Prostate gland (tissue), 2 donors: ENCODE measurements around the gene MAP7D1. TPM values are rescaled to one million over a fixed set of nuclear protein-coding genes. Genes with fewer than 3 reads are reported as not detected.

Source experiments
- DNase-seq: peaks from one replicate; pipeline ENCODE4 v3.0.0-alpha.2; 2019; ENCODE audit warnings: low spot score
- H3K27ac ChIP-seq, 2 donors: fragments of 200-600 bp; sonication (generic); 2 replicates each; pipeline ENCODE4 v1.5.1; 2017 to 2019
- H3K27me3 ChIP-seq: fragments of 200-600 bp; sonication (generic); replicated peaks from 2 replicates; pipeline ENCODE4 v1.5.1; 2019; ENCODE audit not compliant: insufficient read depth
- H3K36me3 ChIP-seq, 2 donors: fragments of 200-600 bp; sonication (generic); 1 replicate in 1 of 2; 2 replicates in 1 of 2; pipeline versions ENCODE4 v1.5.1 to v1.8.1; 2017 to 2019
- H3K4me1 ChIP-seq: fragments of 200-600 bp; sonication (generic); replicated peaks from 2 replicates; pipeline ENCODE4 v1.5.1; 2019
- H3K4me3 ChIP-seq, 2 donors: fragments of 200-600 bp; sonication (generic); 2 replicates each; pipeline ENCODE4 v1.5.1; 2017 to 2019
- H3K9me3 ChIP-seq: fragments of 200-600 bp; sonication (generic); 2 replicates; pipeline ENCODE4 v1.5.1; 2017
- POLR2A ChIP-seq: fragments of 450-650 bp; IDR thresholded peaks from one replicate; pipeline ENCODE4 v1.6.1; 2016; ENCODE audit warnings: antibody characterized with exemption, mild to moderate bottlenecking
- POLR2AphosphoS5 ChIP-seq: sonication (generic); formaldehyde crosslinking; IDR thresholded peaks from one replicate; pipeline ENCODE4 v1.6.1; 2017; ENCODE audit warnings: antibody characterized with exemption
- WGBS: methylation state at CpG from one replicate; pipeline ENCODE4 v1.1.5; 2018; 5-methylcytosine and 5-hydroxymethylcytosine counted together
- intact Hi-C: fragments of 100-400 bp; cut with DNase I; formaldehyde crosslinking; loops from one replicate; pipeline ENCODE4 v1.14.2; 2022
- total RNA-seq, 2 donors: library from RNA; depleted of rRNA; stranded (reverse); fragments of >200 nt; gene quantifications; one replicate each; pipeline ENCODE4 v1.1.0, GENCODE V29; 2016
- TF ChIP-seq, protein P1 (sequence below), 4 experiments: fragments of 200-600 bp in 2 of 4; fragments of 450-650 bp in 2 of 4; sonication (generic) in 2 of 4; IDR thresholded peaks; 1 replicate in 3 of 4; 2 replicates in 1 of 4; pipeline ENCODE4 v1.5.1; 2016 to 2019; ENCODE audit warnings: antibody characterized with exemption in 4 of 4, mild to moderate bottlenecking in 2 of 4, moderate library complexity in 2 of 4

Gene MAP7D1
- total RNA-seq, 2 donors from 2014 or later: 97.3 to 132 TPM

DNA sequence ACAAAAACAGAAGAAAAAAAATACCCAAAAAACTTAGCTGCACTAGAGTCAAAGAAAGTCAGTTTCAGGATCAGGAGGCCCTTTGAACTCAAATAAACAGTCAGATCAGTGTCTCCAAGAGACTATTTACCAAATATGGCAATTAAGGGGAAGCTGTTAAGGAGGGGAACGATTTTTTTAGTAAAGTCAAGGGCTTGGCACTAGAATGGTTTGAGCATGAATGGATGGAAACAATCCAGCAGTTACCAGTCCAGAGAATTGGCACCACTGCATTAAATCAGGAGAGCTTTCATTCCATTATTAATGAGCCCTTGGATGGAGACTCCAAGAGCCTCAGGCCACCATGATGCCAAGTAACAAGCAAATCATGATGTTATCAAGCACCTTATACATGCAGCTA lies 13.8 kb upstream of the MAP7D1 start:
- TF ChIP-seq, protein P1, sequence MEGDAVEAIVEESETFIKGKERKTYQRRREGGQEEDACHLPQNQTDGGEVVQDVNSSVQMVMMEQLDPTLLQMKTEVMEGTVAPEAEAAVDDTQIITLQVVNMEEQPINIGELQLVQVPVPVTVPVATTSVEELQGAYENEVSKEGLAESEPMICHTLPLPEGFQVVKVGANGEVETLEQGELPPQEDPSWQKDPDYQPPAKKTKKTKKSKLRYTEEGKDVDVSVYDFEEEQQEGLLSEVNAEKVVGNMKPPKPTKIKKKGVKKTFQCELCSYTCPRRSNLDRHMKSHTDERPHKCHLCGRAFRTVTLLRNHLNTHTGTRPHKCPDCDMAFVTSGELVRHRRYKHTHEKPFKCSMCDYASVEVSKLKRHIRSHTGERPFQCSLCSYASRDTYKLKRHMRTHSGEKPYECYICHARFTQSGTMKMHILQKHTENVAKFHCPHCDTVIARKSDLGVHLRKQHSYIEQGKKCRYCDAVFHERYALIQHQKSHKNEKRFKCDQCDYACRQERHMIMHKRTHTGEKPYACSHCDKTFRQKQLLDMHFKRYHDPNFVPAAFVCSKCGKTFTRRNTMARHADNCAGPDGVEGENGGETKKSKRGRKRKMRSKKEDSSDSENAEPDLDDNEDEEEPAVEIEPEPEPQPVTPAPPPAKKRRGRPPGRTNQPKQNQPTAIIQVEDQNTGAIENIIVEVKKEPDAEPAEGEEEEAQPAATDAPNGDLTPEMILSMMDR (IDR thresholded peaks at IDR 0.05): no peak
- no peak for TF ChIP-seq POLR2AphosphoS5
- TF ChIP-seq POLR2A: no peak
- WGBS: 6% methylated on average over 1 of the region's 1 CpG
- H3K4me3 ChIP-seq: no peak overlapping the region
- H3K9me3 ChIP-seq: no peaks in the 10 kb centered on the region
- H3K27ac ChIP-seq: no peak overlapping the region
- no peak for DNase-seq
- H3K27me3 ChIP-seq: no peaks in the 10 kb centered on the region
- no peaks in the 10 kb centered on the region for H3K36me3 ChIP-seq
- no peaks in the 10 kb centered on the region for H3K4me1 ChIP-seq
- intact Hi-C loops: loop anchor here (10.0 kb wide), 1 partner anchor 283 kb away; no protein-coding TSS in a partner anchor

DNA sequence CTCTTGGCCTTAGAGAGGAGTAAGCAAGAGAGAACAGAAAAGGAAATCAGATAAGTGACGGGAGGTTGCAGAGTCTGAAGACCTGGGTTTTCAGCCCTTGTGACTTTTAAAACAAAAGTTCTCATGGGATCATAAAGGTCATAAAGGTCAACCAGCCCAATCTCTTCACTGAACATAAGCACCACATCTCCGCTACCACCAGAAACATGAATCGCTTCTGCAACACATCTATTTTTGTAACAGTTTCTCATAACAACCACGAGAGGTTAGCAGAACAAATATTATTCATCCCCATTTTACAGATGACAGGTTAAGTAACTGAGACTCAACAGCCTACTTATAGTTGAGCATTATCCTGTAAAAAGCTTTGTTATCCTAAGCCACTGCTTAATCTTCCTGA lies 12.5 kb upstream of the MAP7D1 start:
- H3K9me3 ChIP-seq: no peaks in the 10 kb centered on the region
- no peaks in the 10 kb centered on the region for H3K36me3 ChIP-seq
- H3K27ac ChIP-seq: no peak overlapping the region
- intact Hi-C loops: loop anchor here (10.0 kb wide), 1 partner anchor 281 kb away; no protein-coding TSS in a partner anchor
- H3K4me1 ChIP-seq: peaks cover 7% of the 10 kb centered on the region
- no peak for DNase-seq
- no peak overlapping the region for H3K4me3 ChIP-seq
- no peak for TF ChIP-seq POLR2A
- TF ChIP-seq POLR2AphosphoS5: no peak
- TF ChIP-seq, protein P1 (IDR thresholded peaks at IDR 0.05): no peak
- H3K27me3 ChIP-seq: no peaks in the 10 kb centered on the region
- WGBS: 88% methylated on average over 4 of the region's 4 CpGs

DNA sequence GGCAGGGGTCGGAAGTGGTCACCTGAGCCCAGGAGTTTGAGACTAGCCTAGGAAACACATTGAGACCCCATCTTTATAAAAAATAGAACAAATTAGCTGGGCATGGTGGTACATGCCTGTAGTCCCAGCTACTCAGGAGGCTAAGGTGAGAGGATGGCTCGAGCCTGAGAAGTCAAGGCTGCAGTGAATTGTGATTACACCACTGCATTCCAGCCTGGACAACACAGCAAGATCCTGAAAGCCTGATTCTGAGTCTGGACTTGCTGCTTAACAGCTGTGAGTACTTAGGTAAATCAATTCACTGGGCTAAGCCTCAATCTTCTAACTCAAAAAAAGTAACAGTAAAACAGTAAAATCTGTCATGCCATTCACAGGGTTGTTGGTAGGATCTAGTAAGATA lies 11.5 kb upstream of the MAP7D1 start:
- intact Hi-C loops: loop anchor here (10.0 kb wide), 1 partner anchor 280 kb away; no protein-coding TSS in a partner anchor
- no peaks in the 10 kb centered on the region for H3K27me3 ChIP-seq
- no peaks in the 10 kb centered on the region for H3K36me3 ChIP-seq
- no peak overlapping the region for H3K4me3 ChIP-seq
- H3K4me1 ChIP-seq: peaks cover 9% of the 10 kb centered on the region
- TF ChIP-seq, protein P1 (IDR thresholded peaks at IDR 0.05): no peak
- no peak for TF ChIP-seq POLR2AphosphoS5
- no peak for TF ChIP-seq POLR2A
- H3K9me3 ChIP-seq: no peaks in the 10 kb centered on the region
- H3K27ac ChIP-seq: no peak overlapping the region
- WGBS: 90% methylated on average over 2 of the region's 2 CpGs
- no peak for DNase-seq

DNA sequence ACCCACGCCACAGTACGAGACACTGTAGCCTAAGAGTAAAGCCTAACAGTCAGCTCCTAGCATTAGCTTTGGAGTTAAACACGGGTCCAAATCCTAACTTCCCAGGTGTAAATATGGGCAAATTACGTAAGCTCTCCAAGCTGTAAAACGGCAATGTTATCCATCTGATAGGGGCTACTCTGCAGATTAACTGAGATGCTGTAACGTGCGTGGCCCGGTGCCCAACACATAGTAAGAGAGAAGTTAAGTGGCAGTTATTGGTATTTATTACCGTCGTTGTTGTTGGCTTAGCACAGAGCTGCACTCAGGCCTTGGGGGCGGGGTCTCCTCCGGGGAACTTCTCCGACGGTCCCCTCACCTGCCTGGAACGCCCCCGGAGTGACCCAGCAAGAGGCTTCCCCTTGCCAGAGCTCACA lies 7.1 kb upstream of the MAP7D1 start:
- TF ChIP-seq POLR2AphosphoS5: no peak
- TF ChIP-seq, protein P1 (IDR thresholded peaks at IDR 0.05): no peak
- TF ChIP-seq POLR2A: no peak
- 2% methylated on average over 16 of the region's 16 CpGs for WGBS

More for the DNA sequence above, 7.1 kb upstream of the MAP7D1 start:
- intact Hi-C loops: loop anchor here (1.0 to 10.0 kb wide), 2 partner anchors 75 to 276 kb away; partner anchors contain the start of gene THRAP3
- Histone ChIP-seq H3K9me3 (no peaks in the 10 kb centered on the region), H3K36me3 (no peaks in the 10 kb centered on the region), H3K4me3 (peak overlapping the region; percentile 75 to 84), H3K27ac (peak overlapping the region; percentile 93 to 98), H3K27me3 (no peaks in the 10 kb centered on the region), H3K4me1 (peaks cover 20% of the 10 kb centered on the region)
- no peak for DNase-seq
